Effector CD4-positive, alpha-beta T cell (primary cell): ENCODE measurements around the gene USP5.
"Not testable (repeated sequence)": the region's sequence is repeated elsewhere in the genome, so short reads cannot be mapped to it uniquely, and the experiment has no call there.

ENCODE experiments used
- DNase-seq: peaks from one replicate; pipeline ENCODE4 v3.0.0-alpha.2; 2020

Gene USP5

DNA sequence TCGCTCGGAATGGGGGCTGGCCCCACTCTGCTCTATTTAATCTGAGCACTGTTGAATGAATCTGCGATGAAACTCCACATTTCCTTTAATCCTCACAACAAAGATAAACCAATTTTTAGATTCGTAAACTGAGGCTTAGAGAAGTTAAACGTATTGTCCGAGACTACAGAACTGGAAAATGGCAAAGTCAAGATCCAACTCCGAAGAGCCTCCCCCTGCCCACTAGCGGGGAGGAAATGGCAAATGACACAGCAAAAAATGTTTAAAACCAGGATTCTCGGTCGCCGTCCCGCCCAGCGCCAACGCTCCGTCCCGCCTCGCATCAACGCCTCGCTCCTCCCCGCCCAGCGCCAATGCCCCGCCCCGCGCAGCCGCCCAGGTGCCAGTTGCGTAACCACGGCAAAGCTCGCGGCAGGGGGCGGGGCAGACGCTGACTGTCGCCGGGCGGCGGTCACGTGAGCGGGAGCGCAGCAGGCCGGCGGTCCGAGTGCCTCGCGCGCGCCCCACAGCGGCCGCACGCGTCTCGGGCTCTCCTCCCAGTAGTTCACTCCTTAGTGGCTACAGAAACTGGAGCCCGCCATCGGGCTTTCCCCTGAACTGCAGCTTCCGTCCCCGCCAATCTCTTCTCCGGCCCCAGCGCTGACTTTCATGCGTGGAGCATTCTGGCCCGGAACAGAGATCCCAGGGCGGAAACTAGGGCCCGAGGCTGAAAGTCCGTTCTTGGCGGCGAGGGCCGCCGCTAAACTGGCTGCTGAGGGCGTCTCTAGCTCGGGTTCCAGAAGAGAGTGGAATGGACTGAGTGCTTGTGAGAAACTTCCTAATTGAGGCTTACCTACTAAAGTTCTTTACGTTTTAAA, 39.1 kb downstream of the USP5 start:
- DNase-seq = peak; percentile 99

DNA sequence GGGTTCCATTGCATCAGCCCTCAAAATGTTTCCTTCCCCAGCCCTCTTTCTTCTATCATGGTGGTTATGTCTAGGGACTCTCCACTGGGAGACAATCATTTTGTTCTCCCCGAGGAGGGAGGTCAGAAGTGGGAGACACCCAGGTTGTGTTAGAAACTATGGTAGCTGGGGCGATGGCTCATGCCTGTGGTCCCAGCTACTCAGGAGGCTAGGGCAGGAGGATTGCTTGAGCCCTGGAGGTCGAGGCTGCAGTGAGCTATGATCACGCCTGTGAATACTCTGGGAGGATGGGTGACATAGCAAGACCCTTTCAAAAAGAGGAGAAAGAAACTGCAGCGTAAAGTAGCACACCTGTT, 39.7 kb downstream of the USP5 start:
- no peak for DNase-seq

DNA sequence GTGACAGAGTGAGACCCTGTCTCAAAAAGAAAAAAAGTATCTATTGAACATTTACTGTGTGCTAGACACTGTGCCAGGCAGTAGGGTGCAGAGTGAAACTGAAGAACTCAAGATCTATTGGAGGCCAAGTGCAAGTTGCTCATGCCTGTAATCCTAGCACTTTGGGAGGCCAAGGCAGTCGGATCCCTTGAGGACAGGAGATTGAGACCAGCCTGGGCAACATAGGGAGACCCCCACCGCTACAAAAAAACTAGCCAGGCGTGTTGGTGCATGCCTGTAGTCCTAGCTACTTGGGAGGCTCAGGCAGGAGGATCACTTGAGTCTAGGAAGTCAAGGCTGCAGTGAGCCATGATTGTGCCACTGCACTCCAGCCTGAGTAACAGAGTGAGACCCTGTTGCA, 40.7 kb downstream of the USP5 start:
- DNase-seq = not testable (repeated sequence)

DNA sequence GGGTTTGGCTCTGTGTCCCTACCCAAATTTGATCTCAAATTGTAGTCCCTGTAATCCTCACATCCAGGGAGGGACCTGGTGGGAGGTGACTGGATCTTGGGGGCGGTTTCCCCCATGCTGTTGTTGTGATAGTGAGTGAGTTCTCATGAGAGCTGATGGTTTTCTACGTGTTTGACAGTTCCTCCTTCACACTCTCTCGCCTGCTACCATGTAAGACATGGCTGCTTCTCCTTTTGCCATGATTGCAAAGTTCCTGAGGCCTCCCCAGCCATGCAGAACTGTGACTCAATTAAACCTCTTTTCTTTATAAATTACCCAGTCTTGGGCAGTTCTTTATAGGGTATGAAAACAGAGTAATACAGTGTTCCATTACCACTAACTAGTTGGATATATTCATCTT, 42.4 kb downstream of the USP5 start:
- no peak for DNase-seq

DNA sequence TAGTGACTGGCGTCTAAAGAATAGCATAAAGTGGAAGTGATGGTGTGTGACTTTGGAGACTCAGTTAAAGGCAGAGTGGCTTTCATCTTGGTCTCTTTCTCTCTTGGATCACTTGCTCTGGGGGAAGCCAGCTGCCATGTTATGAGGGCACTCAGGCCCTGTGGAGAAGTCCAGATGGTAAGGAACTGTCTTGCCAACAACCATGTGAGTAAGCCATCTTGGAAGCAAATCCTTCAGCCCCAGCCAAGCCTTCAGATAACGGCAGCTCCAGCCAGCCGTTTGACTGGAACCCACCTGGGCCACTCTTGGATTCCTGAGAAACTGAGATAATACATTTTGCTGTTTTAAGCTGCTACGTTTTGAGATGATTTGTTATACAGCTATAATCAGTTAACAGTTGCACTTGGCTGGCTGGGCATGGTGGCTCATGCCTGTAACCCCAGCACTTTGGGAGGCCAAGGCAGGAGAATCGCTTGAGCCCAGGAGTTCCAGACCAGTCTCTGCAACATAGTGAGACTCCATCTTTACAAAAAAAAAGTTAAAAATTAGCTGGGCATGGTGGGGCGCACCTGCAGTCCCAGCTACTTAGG, 45.0 kb downstream of the USP5 start:
- DNase-seq = no peak

DNA sequence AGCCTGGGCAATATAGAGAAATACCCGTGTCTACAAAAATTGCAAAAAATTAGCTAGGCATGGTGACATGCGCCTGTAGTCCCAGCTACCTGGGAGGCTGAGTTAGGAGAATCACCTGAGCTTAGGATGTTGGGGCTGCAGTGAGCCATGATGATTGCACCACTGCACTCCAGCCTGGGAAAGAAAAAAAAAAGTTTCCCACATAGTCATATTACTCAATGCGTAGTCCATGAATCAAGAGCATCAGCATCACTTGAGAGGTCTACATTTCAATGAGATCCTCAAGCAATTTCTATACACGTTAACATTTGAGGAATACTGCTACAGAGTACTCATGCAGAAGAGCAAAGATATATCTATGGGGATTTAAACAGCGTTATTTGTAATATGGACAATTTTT, 47.5 kb downstream of the USP5 start:
- DNase-seq = no peak

DNA sequence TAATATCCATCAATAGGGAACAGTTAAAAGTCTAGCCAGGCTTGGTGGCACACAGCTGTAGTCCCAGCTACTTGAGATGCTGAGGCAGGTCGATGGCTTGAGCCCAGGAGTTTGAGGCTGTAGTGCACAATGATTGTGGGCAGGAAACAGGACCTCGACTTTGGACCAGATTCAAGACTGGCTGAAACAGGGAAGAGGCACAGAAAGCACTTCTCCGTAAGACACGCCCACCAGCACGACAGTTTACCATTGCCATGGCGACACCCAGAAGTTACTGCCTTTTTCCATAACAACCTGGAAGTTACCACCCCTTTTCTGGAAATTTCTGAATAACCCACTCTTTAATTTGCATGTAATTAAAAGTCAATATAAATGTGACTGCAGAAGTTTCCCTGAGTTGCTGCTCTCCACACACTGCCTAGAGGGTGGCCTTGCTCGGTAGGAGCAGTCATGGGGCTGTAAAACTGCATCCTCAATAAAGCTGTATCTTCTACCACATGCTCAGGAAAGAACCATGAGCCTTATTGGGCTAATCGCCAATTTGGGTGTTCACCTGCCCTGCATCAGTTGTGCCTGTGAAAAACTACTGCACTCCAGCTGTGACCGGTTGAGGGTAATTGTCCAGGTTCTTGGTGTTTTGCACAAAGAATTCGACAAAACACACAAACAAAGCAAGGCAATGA, 48.0 kb downstream of the USP5 start:
- DNase-seq = no peak

DNA sequence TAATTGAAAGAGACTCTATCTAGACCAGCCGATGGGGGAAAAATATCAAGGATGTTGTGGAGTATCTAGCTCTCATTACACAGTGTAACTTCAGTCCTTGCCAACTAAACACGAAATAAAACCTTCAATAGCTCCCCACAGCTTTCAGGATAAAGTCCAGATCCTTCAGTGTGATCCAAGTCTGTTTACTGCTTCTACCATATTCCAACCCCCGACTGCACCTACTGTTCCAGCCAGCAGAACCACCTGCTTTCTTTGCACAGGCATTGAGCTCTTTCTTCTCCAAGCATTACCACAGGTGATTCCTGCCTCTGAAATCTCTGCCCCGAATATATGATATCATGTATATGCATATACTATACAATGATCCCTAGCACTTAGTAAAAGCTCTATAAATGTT, 50.5 kb downstream of the USP5 start:
- DNase-seq = no peak

DNA sequence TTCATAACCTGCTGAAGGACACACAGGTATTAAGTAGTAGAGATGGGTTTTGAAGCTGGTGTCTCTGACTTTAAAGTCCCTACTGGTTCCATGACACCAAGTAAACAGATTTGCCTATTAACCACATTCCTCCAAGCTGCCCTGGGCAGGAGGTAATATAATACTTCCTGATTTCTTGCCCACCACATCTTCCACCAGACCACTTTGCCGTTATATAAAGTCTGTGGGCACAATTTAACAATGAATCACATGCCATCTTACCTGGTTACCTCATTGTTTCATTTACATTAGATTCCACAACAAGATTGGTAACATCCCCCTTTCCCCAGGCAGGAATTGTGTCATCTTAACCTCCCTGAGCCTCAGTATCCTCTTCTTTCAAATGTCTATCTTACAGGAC, 51.8 kb downstream of the USP5 start:
- DNase-seq = no peak

DNA sequence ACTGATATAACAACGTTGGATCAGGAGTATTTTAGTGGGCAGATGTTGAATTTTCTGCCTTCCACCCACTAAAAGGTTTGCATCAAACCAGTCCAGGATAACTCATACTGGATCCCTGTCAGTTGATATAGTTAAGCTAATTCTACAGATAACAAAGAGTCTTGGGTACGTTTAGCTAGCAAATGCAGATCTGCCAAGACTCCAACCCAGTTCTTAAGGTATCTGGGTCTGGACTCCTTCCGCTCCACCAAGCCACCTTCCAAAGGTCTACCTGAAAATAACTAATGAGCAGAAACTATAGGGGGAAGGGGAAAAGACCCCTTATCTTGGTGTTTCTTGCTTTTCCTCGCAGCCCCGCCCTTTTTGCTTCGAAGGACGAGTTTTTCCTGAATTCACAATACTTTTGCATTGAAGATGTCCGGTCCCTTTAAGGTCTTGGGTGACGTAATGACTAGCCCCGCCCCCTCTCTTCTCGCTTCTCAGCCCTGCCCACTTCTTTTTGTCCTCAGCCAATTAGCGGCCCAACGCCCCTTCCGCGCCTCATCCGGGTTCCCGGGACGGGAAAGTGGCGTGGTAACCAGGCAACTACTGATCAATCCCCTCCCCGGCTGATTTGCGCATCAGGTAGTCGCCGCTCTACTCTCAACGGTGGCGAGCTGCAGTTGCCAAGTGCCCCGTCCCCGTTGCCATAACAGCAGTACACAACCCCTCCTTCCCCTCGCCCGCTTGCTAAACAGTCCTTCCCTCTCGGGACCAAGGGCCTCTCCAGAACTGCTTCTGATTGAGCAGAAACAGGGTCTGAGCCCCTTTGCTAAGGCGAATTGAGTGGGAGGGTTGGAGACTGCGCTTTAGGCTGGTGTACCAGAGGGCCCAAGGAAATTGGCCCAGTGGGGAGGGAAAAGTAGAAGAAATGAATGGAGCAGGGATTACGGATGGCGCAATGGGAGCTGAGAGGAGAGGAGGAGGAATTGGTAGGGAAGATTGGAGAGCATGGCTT, 52.6 kb downstream of the USP5 start, which contains the start of gene LRRC23:
TSS of gene LRRC23 (plus strand) at position 543 of the 997 bp plus-strand sequence. CDS start 812 bp downstream, outside the sequence.
- peak; percentile 98 for DNase-seq

DNA sequence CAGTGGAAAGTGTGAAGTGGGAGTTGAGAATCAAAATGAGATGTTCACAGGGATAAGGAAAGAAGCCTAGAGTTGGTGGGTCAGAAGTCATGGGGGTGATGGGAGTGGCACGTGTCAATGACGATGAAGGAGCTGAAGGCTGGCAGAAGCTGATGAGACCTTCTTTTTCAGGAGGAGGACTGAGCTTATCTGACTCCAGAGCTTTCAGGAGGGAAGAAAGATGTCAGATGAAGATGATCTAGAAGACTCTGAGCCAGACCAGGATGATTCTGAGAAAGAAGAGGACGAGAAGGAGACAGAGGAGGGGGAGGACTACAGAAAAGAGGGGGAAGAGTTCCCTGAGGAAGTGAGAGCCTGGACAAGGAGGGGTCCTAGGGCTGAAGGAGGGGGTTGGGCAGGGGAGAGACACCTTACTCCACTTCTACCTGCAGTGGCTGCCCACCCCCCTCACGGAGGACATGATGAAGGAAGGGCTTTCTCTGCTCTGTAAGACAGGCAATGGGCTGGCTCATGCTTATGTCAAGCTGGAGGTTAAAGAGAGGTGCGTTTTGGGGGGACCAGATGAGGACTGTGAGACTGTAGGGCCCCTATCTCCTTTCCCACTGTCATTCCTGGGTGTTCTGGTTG, 53.6 kb downstream of the USP5 start:
- no peak for DNase-seq

DNA sequence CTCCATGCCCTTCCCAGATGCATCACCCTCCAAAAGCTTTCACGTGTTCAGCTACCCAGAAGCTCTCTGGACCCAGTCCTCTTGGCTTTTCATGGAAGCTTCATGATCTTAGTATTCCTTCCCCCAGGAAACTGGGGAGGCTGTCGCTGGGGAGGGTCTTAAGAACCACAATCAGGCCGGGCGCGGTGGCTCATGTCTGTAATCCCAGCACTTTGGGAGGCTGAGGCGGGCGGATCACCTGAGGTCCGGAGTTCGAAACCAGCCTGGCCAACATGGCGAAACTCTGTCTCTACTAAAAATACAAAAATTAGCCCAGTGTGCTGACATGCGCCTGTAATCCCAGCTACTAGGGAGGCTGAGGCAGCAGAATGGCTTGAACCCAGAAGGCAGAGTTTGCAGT, 56.2 kb downstream of the USP5 start:
- DNase-seq = not testable (repeated sequence)

DNA sequence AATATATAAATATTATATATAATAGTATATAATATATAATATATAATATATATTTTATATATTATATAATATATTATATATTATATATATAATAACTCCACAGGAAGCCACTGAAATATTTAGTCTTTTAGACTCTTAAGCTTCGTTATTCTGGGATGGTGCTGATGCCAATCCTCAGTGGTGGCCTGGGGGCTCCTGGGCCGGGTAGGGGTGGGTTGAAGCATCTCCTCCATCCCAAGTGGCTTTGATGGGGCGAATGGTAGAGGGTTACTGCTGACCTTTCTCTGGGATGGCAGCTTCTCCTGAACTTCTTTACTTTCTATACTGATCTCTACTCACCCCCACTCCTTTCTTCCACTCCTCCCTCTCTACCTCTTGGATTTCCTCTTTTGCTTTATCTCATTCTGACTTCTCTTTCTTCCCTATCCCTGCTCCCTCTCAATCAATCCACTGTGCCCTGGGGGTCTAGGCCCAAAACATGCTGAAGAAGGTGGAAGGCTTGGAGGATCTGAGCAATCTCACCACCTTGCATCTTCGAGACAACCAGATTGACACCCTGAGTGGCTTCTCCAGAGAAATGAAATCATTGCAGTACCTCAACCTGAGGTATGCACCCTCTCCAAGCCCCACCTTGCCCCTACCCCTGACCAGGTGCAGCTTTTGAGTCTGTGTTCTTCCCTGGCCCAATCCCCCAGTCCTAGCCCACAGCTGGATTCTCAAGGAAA, 57.6 kb downstream of the USP5 start:
- no peak for DNase-seq

DNA sequence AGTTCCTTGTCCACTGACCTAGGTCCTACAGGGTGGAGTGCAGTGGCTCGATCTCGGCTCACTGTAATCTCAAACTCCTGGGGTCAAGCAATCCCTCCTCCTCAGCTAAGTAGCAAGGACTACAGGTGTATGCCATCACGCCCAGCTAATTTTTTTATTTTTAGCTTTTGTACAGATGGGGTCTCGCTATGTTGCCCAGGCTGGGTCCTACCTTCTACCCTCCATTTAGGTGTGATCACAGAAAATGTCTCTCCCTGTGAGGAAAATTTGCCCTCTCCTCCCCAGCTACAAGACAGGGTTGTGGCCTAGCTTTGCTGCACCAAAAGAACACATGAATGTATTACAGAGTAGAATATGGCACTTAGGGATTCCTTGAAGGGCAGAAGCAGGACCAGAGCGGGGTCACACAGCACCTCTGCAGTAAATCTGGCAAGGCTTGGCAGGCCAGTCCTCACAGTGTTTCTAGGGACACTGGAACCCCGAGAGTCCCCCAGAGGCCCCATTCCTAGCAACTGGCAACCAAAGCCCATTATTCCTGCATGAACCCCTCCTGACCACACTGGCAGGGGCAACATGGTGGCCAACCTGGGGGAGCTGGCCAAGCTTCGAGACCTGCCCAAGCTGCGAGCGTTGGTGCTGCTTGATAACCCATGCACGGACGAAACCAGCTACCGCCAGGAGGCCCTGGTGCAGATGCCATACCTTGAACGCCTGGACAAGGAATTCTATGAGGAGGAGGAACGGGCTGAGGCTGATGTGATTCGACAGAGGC, 60.4 kb downstream of the USP5 start:
- no peak for DNase-seq

DNA sequence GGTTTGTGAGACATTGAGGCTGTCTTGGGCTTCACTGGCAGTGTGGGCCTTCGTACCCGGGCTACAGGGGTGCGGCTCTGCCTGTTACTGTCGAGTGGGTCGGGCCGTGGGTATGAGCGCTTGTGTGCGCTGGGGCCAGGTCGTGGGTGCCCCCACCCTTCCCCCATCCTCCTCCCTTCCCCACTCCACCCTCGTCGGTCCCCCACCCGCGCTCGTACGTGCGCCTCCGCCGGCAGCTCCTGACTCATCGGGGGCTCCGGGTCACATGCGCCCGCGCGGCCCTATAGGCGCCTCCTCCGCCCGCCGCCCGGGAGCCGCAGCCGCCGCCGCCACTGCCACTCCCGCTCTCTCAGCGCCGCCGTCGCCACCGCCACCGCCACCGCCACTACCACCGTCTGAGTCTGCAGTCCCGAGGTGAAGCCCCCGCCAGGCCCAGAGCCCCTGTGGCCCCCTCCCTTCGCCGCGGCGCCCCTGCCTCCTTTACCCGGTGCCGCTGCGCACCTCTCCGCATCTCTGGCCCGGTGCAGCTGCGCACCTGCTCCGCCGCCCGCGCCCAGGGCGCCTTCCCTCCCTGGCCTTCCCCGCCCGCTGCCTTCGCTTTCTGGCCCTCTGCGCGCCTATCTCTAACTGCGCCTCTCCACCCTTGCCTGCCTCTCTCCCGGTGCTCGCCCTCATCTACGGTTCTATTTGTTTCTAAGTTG, 62.4 kb downstream of the USP5 start, which contains the start of gene ENO2:
TSS of gene ENO2 (plus strand) at position 335 of the 701 bp plus-strand sequence. CDS start 1,253 bp downstream, outside the sequence.
- peak; percentile 82 for DNase-seq

DNA sequence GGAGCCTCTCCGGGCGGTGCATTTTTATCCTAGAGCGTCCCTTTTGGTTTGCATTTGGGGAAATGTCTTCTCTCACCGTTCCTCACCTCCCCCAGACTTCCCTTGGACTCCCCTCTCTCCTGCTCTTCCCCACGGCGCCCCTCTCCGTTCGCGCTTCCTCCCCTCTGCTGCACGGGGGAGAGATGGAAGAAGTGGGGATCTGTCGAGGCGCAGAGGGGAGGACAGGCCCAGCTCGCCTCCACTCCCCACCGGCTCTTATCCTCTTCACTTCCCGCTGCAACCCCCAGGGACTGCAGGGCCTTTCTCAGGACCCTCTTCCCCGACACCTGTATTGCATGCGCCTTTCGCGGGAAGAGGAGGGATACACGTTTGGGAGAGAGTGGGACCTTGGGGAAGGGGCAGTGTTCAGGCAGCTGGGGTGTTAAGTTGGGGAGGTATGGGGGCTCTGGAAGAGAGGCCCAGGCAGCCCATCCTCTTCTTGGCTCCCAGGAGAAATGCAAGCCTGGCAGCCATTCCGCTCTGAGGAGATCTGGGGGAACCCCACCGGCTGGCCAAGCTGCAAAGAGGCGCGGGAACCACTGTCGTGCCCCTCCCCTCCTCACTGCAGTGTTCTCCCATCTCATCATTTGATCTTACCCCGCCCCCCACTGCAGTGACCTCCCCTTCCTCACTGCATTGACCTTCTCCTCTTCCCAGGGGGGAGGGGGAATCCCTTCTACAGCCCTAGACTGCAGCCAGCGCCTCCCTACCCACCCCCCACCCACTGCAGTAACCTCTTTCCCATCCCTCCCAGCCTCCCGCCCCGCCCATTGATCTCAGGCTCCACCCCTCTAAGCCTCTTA, 63.2 kb downstream of the USP5 start:
- DNase-seq = no peak

DNA sequence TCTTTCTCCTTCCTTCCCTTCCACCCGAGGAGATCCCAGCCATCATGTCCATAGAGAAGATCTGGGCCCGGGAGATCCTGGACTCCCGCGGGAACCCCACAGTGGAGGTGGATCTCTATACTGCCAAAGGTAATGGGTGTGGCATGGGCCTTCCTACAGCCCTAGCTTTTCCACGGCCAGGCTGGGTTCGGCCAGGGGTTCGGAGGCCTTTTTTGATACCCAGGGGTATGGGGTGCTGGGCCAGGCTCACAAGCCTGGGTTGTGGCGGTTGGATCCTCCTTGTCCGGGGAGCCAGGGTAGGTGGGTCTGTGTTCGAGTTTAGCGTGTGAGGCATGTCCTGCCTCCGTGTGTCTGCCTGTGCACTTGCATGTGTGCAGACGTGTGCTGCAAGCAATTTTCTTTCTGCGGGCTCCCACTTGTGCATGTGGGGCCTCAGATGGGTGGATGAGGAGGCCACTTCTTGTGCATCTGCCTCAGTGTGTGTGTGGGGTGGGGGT, 63.9 kb downstream of the USP5 start:
- no peak for DNase-seq
